ENCODE measurements around the gene ARHGAP6.

- TF ChIP-seq EZH2 (IDR thresholded peaks at IDR 0.05) = no peak
- no peak for TF ChIP-seq POLR2AphosphoS5 (IDR thresholded peaks at IDR 0.05; ENCODE audit: borderline replicate concordance, low read depth, low read length)
Observed at GRCh38 chrX:11148401-11148800, 517.3 kb downstream of the ARHGAP6 start.

All from SK-N-MC (cell line).